Heart right ventricle (tissue), 16 donors: ENCODE results near the gene NUCKS1. TPM values are rescaled to one million over a fixed set of nuclear protein-coding genes. Genes with fewer than 3 reads are reported as not detected.

Experiments used
- ATAC-seq, 8 donors: fragments of 200-7000 bp; cut with Tn5 transposase; one replicate each; pipeline ENCODE4 v1.9.1; 2020; ENCODE audit warnings: mild to moderate bottlenecking in 8 of 8, moderate library complexity in 8 of 8, moderate number of reproducible peaks in 1 of 8
- DNase-seq, 2 donors: peaks; one replicate each; pipeline ENCODE4 v3.0.0-alpha.2; 2020
- H3K27ac ChIP-seq, 10 donors: fragments of 200-600 bp; sonication (generic) in 2 of 10; one replicate each; pipeline versions ENCODE4 v1.5.0 to v1.8.0; 2020 to 2022; ENCODE audit warnings: mild to moderate bottlenecking in 3 of 10
- H3K27me3 ChIP-seq, 7 donors: fragments of 200-600 bp; one replicate each; pipeline ENCODE4 v1.8.0; 2021 to 2022; ENCODE audit warnings: mild to moderate bottlenecking in 2 of 7
- H3K36me3 ChIP-seq, 9 donors: fragments of 200-600 bp; sonication (generic) in 1 of 9; one replicate each; pipeline versions ENCODE4 v1.5.0 to v1.8.0; 2020 to 2022; ENCODE audit warnings: mild to moderate bottlenecking in 2 of 9
- H3K4me1 ChIP-seq, 9 donors: fragments of 200-600 bp; sonication (generic) in 1 of 9; one replicate each; pipeline versions ENCODE4 v1.5.0 to v1.8.0; 2020 to 2022; ENCODE audit warnings: mild to moderate bottlenecking in 4 of 9
- H3K4me3 ChIP-seq, 10 donors: fragments of 200-600 bp; sonication (generic) in 2 of 10; one replicate each; pipeline versions ENCODE4 v1.5.0 to v1.8.0; 2020 to 2022; ENCODE audit warnings: mild to moderate bottlenecking in 7 of 10, moderate library complexity in 2 of 10
- H3K9me3 ChIP-seq, 11 donors: fragments of 200-600 bp in 10 of 11; sonication (generic) in 2 of 11; one replicate each; pipeline versions ENCODE4 v1.5.0 to v1.8.0; 2013 to 2022; ENCODE audit warnings: mild to moderate bottlenecking in 2 of 11, control low read depth in 1 of 11, moderate library complexity in 1 of 11
- CTCF ChIP-seq, 9 donors: fragments of 200-600 bp; sonication (generic) in 2 of 9; IDR thresholded peaks; one replicate each; pipeline versions ENCODE4 v1.5.0 to v1.8.0; 2021 to 2022; ENCODE audit warnings: antibody characterized with exemption in 9 of 9, mild to moderate bottlenecking in 5 of 9, moderate library complexity in 1 of 9
- WGBS, 2 donors: extraction: QIAGEN DNeasy Blood & Tissue Kit; methylation state at CpG; one replicate each; pipeline ENCODE4 v1.1.7; 2013; ENCODE audit warnings: inconsistent platforms in 1 of 2; 5-methylcytosine and 5-hydroxymethylcytosine counted together
- intact Hi-C, 10 donors: fragments of 100-400 bp; cut with DNase I; formaldehyde crosslinking; loops; one replicate each; pipeline versions ENCODE4 v1.11.1 to v1.14.2; 2022
- polyA plus RNA-seq, 2 donors: library from polyadenylated mRNA; stranded (reverse); fragments of 200-250 nt; gene quantifications; one replicate each; pipeline ENCODE4 v1.2.3, GENCODE V29; 2013
- total RNA-seq, 10 donors: library from RNA; stranded (reverse); fragmentation: NEBNext Ultra II Directional in 3 of 10; extraction: Animal tissue kit (Norgen Biotek cat#: 25700) in 3 of 10; gene quantifications; one replicate each; pipeline versions ENCODE4 v1.2.1 to v1.2.4, GENCODE V29; 2021 to 2023
- donor health status: Arrhythmogenic right ventricular cardiomyopathy.
- donor health status: ischemic (EF 13 %, LVEDD 7.1; RV severe dilation, severe dysfunction).
- donor health status: healthy with polysubstance abuse.
- donor health status: DM: no; HTN: yes; CAD: no.
- donor health status: DM: no; HTN: no; CAD: no.
- donor health status: ischemic (EF 25% LVEDD 6.9; RV normal size, moderate dysfunction).
- donor health status: ischemic (EF 25% LVEDD 5.7; RV mildly dilated, moderate dysfunction).
- donor health status: healthy.
- donor health status: DM: yes; HTN: yes; CAD: no.
- donor health status: Ischemic cardiomyopathy.
- donor health status: ischemic (EF 35%, LVEDD 5.7; RV mildly dilated, moderate dysfunction).
- donor health status: nonischemic (EF 11% LVEDD 7.7; RV severe dilation, severe dysfunction).
- donor health status: DM: yes; HTN: yes; CAD: no.
- donor health status: PGD.
- donor health status: ischemic (EF 29% LVEDD 5.4; RV normal size, mild dysfunction).
- donor health status: nonischemic (EF 23%, LVEDD 6.1; RV moderate dilation, normal function).

The NUCKS1 gene
- total and polyA plus RNA-seq, 12 donors: 31.8 to 245 (median 211) TPM

GRCh38 chr1:205794011-205794730 is 44.2 kb upstream of the NUCKS1 start:
- ATAC-seq: no peak
- Histone ChIP-seq H3K4me3 (no peak overlapping the region), H3K4me1 (peaks cover 0 to 42% (median 6%) of the 10 kb centered on the region in 9 donors), H3K9me3 (no peaks in the 10 kb centered on the region), H3K36me3 (peaks cover 5 to 100% (median 67%) of the 10 kb centered on the region in 9 donors), H3K27ac (no peak overlapping the region), H3K27me3 (no peaks in the 10 kb centered on the region)
- no peak for DNase-seq
- WGBS, 2 donors: 60 to 67% methylated on average over 5 of the region's 5 CpGs
- intact Hi-C loops: loop anchor here in 8 of 10 donors (5.0 to 10.0 kb wide), 5 partner anchors 113 to 313 kb away; no protein-coding TSS in a partner anchor
- no peak for TF ChIP-seq CTCF (IDR thresholded peaks at IDR 0.05)

GRCh38 chr1:205792961-205793673 is 43.1 kb upstream of the NUCKS1 start:
- DNase-seq (no peak), ATAC-seq (no peak)
- Histone ChIP-seq H3K36me3 (peaks cover 0 to 94% (median 58%) of the 10 kb centered on the region in 9 donors), H3K4me3 (no peak overlapping the region), H3K27ac (peak overlapping the region in 4 of 10 donors; percentile 2 to 57 (median 14)), H3K4me1 (peaks cover 0 to 32% (median 3%) of the 10 kb centered on the region in 9 donors), H3K27me3 (no peaks in the 10 kb centered on the region), H3K9me3 (no peaks in the 10 kb centered on the region)
- TF ChIP-seq CTCF (IDR thresholded peaks at IDR 0.05): no peak
- intact Hi-C loops: loop anchor here in 9 of 10 donors (2.0 to 10.0 kb wide), 7 partner anchors 114 to 314 kb away; no protein-coding TSS in a partner anchor
- 64 to 68% methylated on average over 6 of the region's 6 CpGs for WGBS, 2 donors

- peaks cover 0 to 31% (median 2%) of the 10 kb centered on the region in 9 donors for H3K4me1 ChIP-seq
- no peak overlapping the region for H3K4me3 ChIP-seq
- peaks cover 0 to 87% (median 52%) of the 10 kb centered on the region in 9 donors for H3K36me3 ChIP-seq
- H3K27ac ChIP-seq: peak overlapping the region in 4 of 10 donors; percentile 2 to 57 (median 12)
- no peaks in the 10 kb centered on the region for H3K9me3 ChIP-seq
- H3K27me3 ChIP-seq: no peaks in the 10 kb centered on the region
- DNase-seq (no peak), ATAC-seq (no peak)
- no peak for TF ChIP-seq CTCF (IDR thresholded peaks at IDR 0.05)
- WGBS, 2 donors: 64 to 80% methylated on average over 8 of the region's 8 CpGs
- intact Hi-C loops: loop anchor here in 9 of 10 donors (2.0 to 10.0 kb wide), 7 partner anchors 115 to 315 kb away; no protein-coding TSS in a partner anchor
Measured at GRCh38 chr1:205792481-205792881, 42.5 kb upstream of the NUCKS1 start.

- Histone ChIP-seq H3K27ac (peak overlapping the region in 2 of 10 donors; percentile 15 to 28), H3K4me1 (peaks cover 0 to 32% (median 5%) of the 10 kb centered on the region in 9 donors), H3K36me3 (peaks cover 0 to 79% (median 44%) of the 10 kb centered on the region in 9 donors), H3K9me3 (no peaks in the 10 kb centered on the region), H3K27me3 (no peaks in the 10 kb centered on the region), H3K4me3 (no peak overlapping the region)
- ATAC-seq (peak; percentile 62 to 83 (median 76)), DNase-seq (peak; percentile 38 to 67)
- 57 to 58% methylated on average over 5 of the region's 5 CpGs for WGBS, 2 donors
- intact Hi-C loops: loop anchor here in 9 of 10 donors (1.0 to 10.0 kb wide), 8 partner anchors 116 to 316 kb away; no protein-coding TSS in a partner anchor
- peak; percentile 31 to 82 (median 79) for TF ChIP-seq CTCF (IDR thresholded peaks at IDR 0.05)
Measured at GRCh38 chr1:205791568-205792180, 41.7 kb upstream of the NUCKS1 start.
